Lung (tissue), 12 donors: ENCODE results near the gene AHDC1. TPM values are rescaled to one million over a fixed set of nuclear protein-coding genes. Genes with fewer than 3 reads are reported as not detected.

Experiments
- ATAC-seq: fragments of 200-7000 bp; cut with Tn5 transposase; one replicate; pipeline ENCODE4 v1.9.1; 2020; ENCODE audit warnings: moderate number of reproducible peaks; ENCODE audit not compliant: insufficient read depth, low FRiP score
- DNase-seq, 3 donors: peaks; one replicate each; pipeline ENCODE4 v3.0.0-alpha.2; 2013 to 2017
- H3K27ac ChIP-seq, 2 donors: one replicate each; pipeline ENCODE4 v1.5.1; 2013; ENCODE audit warnings: mild to moderate bottlenecking in 2 of 2, moderate library complexity in 2 of 2, control low read depth in 1 of 2, inconsistent platforms in 1 of 2, low read depth in 1 of 2, low read length in 1 of 2
- H3K27me3 ChIP-seq, 3 donors: one replicate each; pipeline ENCODE4 v1.5.1; 2013; ENCODE audit warnings: low read length in 2 of 3; ENCODE audit not compliant: control insufficient read depth in 3 of 3, insufficient read depth in 3 of 3
- H3K36me3 ChIP-seq, 4 donors: one replicate each; pipeline ENCODE4 v1.5.1; 2013; ENCODE audit warnings: low read length in 4 of 4, mild to moderate bottlenecking in 1 of 4, moderate library complexity in 1 of 4; ENCODE audit not compliant: control insufficient read depth in 4 of 4, insufficient read depth in 4 of 4
- H3K4me1 ChIP-seq, 5 donors: one replicate each; pipeline ENCODE4 v1.5.1; 2013; ENCODE audit warnings: low read length in 5 of 5, mild to moderate bottlenecking in 2 of 5, moderate library complexity in 1 of 5; ENCODE audit not compliant: control insufficient read depth in 5 of 5, insufficient read depth in 5 of 5
- H3K4me3 ChIP-seq: one replicate; pipeline ENCODE4 v1.5.1; 2013; ENCODE audit warnings: mild to moderate bottlenecking, control low read depth, moderate library complexity
- H3K9ac ChIP-seq, 2 donors: one replicate each; pipeline ENCODE4 v1.5.1; 2013; ENCODE audit warnings: low read length in 2 of 2, control low read depth in 1 of 2; ENCODE audit not compliant: insufficient read depth in 1 of 2
- H3K9me3 ChIP-seq, 4 donors: one replicate each; pipeline ENCODE4 v1.5.1; 2013; ENCODE audit warnings: low read length in 3 of 4, mild to moderate bottlenecking in 1 of 4, moderate library complexity in 1 of 4; ENCODE audit not compliant: control insufficient read depth in 4 of 4, insufficient read depth in 3 of 4
- CTCF ChIP-seq: IDR thresholded peaks from 2 replicates; pipeline ENCODE4 v1.5.1; 2012; ENCODE audit warnings: mild to moderate bottlenecking; ENCODE audit errors: control extremely low read depth, extremely low read depth
- WGBS, 2 donors: extraction: QIAGEN DNeasy Blood & Tissue Kit; methylation state at CpG; one replicate each; pipeline ENCODE4 v1.1.7; 2013; 5-methylcytosine and 5-hydroxymethylcytosine counted together
- polyA plus RNA-seq, 2 donors: library from polyadenylated mRNA; stranded (reverse); fragments of 200-250 nt; gene quantifications; one replicate each; pipeline ENCODE4 v1.2.1, GENCODE V29; 2013
- total RNA-seq, 2 donors: library from RNA; depleted of rRNA in 1 of 2; stranded (reverse); fragments of >200 nt in 1 of 2; gene quantifications; one replicate each; pipeline ENCODE4 v1.2.1, GENCODE V29; 2014 to 2021
- donor health status: control.
- donor health status: control.
- donor health status: Bipolar disorder and iron deficiency.
- donor health status: healthy.
- donor health status: DM: yes; HTN: yes; CAD: no.

AHDC1 gene
- total and polyA plus RNA-seq, 4 donors = 10.3 to 37.9 (median 21.8) TPM

DNA sequence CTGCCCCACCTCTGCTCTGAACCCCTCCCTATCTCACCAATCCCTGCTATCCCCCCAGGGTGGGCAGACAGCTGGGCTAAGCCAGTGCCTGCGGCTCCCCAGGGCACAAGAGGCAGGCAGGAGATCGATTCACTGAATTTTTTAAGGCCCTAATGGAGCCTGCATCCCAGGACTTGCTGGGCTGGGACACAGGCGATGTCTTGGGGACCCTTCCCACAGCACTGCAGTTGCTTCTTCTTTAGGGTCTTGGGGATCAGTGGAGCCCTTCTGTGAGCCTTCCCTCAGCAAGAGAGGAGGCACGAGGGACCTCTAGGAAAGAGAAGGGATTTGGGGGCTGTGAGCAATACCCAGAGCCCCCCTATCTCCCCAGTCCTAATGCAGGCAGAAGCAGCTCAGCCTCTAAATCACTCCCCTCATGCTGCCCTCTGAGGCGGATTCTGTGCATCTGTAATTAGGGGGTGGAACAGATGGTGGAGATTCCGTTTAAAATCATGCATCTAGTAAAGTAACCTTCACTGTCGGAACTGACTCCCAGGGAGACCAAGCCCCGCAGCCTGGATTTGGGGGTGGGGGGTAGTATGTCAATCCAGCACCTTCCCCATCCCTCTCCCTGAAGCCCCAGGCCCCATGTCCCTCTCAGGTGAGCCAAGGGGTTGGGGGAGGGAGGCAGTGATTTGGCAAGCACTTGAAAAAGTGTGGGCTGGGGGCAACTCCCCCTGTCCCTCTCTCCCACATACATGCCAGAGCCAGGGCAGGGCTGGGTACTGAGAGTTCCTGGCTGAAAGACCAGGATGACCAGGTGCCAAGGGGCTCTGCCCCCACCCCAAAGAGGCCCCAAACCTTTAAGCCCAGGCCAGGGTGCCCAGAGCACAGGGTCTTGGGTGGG lies 10.0 kb downstream of the AHDC1 start:
- TF ChIP-seq CTCF = no peak
- DNase-seq (no peak), ATAC-seq (no peak)
- peaks cover 28 to 61% (median 42%) of the 10 kb centered on the region in 5 donors for H3K4me1 ChIP-seq
- no peak overlapping the region for H3K4me3 ChIP-seq
- H3K36me3 ChIP-seq = peaks cover 0 to 5% (median 2%) of the 10 kb centered on the region in 4 donors
- 81 to 84% methylated on average over 8 of the region's 8 CpGs for WGBS, 2 donors
- no peaks in the 10 kb centered on the region for H3K9me3 ChIP-seq
- H3K27ac ChIP-seq = peak overlapping the region in 1 of 2 donors; percentile 36
- H3K27me3 ChIP-seq = no peaks in the 10 kb centered on the region
- H3K9ac ChIP-seq = peak overlapping the region in 1 of 2 donors; percentile 37

DNA sequence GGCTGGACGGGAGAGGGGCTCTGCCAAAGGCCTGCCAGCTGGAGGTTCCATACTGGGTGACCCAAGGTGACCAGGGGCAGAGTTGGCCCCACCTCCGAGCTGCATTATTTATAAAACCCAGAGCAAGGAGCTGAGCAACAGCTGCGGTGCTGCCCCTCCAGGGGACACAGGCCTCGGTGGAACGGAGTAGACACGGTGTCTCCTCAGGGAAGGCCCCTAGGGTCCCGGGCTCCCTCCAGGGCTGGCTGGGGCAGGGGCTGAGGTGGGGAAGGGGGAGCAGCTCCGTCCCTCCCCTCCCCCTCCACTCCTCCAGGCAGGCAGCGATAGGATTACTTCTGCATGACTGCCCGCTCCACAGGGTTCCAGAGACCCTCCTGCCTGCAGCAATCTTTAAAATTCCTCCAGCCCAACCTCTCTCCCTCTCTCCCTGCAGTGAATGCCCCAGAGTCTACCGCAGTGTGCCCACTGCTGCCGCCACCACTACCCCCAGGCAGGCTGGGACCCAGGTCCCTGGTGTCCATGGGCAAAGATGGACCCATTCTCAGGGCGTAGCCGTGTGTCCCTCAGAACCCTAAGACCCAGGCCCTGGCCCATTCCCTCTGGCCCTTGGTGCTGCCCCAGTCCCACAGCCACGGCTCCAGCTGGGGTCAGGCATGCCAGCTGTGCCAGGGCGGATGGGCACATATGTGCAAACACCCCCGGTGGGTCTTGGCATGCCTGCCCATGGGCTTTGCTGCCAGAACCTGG lies 10.8 kb downstream of the AHDC1 start:
- peak overlapping the region in 1 of 2 donors; percentile 36 for H3K27ac ChIP-seq
- no peak for TF ChIP-seq CTCF
- 80 to 87% methylated on average over 17 of the region's 17 CpGs for WGBS, 2 donors
- H3K9me3 ChIP-seq = no peaks in the 10 kb centered on the region
- H3K4me1 ChIP-seq = peaks cover 21 to 58% (median 37%) of the 10 kb centered on the region in 5 donors
- no peak for DNase-seq
- H3K9ac ChIP-seq = peak overlapping the region in 1 of 2 donors; percentile 1
- no peak for ATAC-seq
- peaks cover 0 to 6% (median 5%) of the 10 kb centered on the region in 4 donors for H3K36me3 ChIP-seq
- no peak overlapping the region for H3K4me3 ChIP-seq
- no peaks in the 10 kb centered on the region for H3K27me3 ChIP-seq

GRCh38 chr1:27592232-27592930 lies 11.6 kb downstream of the AHDC1 start:
- TF ChIP-seq CTCF = no peak
- H3K4me1 ChIP-seq = peaks cover 17 to 51% (median 37%) of the 10 kb centered on the region in 5 donors
- WGBS, 2 donors = 88 to 91% methylated on average over 22 of the region's 22 CpGs
- H3K27ac ChIP-seq = no peak overlapping the region
- DNase-seq = peak in 1 of 3 donors; percentile 30
- H3K9ac ChIP-seq = no peak overlapping the region
- no peak overlapping the region for H3K4me3 ChIP-seq
- H3K27me3 ChIP-seq = no peaks in the 10 kb centered on the region
- ATAC-seq = no peak
- H3K36me3 ChIP-seq = peaks cover 0 to 10% (median 7%) of the 10 kb centered on the region in 4 donors
- H3K9me3 ChIP-seq = no peaks in the 10 kb centered on the region
